ENCODE data around the gene IQGAP2.

The IQGAP2 gene

DNA sequence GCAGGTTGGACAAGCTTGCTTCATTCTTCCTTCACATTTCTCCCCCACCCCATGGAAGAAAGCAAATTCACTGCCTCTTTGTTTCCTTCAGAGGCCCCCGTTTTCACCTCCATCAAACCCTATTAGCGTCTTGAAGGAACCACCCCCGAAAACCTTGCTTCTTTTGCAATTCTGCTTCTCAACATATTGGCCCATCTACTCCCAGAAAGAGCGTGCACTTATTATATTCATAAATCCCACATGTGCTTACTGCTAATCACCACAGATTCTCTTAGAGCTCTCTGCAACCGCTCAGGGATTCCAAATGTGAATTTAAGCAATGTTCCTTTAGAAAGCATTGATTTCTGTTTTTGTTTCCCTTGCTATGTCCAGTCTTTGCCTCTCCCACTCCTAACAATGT, 219.0 kb downstream of the IQGAP2 start:
- DNase-seq = no peak

DNA sequence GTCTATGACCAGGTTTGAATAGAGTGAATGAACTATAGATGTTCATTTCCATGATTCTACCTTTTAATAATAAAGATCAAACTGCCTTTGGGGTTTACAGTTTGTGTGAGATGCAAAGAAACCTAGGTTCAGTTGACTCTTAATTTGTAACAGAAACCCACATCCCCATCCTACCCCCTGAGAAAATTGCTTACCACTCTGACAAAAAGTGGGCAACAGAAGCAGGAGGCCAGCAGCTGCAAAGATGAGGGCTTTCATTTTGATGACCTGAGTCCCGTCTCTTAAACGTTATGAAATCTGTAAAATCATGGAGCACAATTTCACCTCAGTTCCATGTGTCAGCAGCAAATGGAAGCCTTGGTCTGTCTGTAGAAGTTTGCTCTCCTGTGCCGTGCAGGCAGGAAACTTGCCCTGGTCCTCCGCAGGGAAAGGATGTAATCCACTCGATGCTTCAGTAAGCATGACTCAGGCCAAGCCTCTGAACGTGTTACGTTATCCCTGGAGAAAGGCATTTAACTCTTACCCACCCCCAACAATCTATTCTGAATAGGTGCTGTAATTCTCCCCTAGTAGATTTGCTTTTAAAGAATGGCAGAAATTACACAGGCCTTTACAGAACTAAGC, 220.0 kb downstream of the IQGAP2 start, which contains the start of gene F2RL2:
Gene F2RL2, minus strand, starts transcription at position 431 of the 624 bp plus-strand sequence. Its CDS starts 173 bp downstream, at position 258.
- no peak for DNase-seq

DNA sequence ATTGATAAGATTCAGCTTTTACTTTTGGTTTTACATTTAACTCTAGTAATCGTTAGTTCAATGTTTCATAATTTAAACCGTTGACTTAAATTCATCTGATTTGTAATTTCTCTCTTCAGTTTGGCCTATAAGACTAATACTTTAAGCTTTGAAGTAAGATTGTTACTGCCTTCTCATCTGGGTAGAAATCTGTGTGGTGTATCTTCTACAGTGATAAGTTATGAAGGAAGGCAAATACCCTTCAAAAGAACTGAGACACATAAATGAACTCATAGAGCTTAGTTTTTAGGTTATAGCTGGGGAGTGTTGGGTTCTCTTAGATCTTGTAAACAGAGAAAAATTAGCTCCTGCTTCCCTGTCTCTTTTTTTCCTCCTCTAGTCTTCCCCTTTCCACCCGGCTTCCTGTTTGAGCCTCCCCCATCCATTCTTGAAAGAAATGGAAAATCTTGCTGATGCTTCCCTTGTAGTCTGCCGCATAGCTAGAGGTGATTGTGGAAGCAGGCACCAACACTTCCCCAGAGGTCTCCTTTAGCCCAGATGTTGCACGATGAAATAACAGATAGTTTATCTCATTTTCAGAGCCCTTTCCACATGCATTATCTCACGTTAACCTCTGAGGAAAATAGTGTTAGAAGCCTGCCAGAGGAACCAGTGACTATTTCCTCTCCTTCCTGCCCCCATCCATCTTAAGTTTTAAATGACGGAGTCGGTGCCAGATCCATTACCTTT, 222.2 kb downstream of the IQGAP2 start:
- no peak for DNase-seq

DNA sequence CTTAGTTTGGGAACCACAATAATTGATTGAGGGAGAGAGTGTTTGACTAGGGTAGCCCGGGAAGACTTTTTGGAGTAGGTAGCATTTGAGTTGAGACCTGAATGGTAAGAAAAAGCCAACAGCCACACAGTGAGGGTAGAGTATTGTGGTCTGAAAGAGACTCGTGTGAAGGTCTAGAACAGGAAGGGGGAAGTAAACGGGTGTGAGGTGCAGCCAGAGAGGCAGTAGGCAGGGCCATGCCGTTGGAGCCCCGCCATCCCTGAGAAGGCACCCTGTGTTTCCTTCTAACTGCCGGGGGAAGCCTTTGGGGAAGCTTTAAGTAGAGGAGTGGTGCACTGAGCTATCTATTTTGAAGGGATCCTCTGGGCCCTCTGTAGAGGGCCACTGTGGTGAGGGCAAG, 223.7 kb downstream of the IQGAP2 start:
- no peak for DNase-seq

DNA sequence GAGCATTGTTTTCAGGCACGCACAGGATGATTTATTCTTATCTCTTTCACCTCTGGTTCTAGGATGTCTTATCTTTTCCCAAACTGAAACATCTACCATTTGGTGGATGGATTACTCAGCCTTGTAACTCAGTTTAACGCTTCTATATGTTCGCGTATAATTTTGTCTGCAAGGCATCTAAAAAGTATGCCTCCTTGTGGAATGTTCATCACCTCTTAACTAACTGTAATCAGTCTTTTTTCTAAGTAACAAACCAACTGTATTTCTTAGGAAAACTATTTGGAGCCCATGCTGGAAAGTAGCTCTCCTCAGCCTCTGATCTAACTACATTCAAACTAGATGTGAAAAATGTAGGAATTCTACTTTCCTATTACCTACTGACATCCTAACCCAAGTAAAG, 231.6 kb downstream of the IQGAP2 start:
- no peak for DNase-seq

DNA sequence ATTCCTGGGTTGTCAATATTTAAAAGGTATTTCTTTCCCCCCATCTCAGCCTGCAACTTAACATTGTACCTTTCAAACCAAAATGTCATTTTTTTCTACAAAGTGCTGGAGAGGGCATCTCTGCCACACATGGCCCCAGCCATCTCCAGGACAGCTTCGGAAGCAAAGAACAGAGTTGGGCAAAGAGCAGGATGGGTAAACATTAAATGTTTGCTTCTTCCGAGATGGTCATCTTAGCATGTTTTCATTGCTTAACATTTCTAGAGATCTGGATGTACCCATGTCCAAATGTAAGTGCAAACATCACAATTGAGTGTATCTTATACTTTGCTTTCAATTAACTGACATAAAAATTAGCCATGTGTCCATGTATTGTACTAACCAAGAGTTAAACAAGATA, 234.4 kb downstream of the IQGAP2 start:
- DNase-seq = no peak

DNA sequence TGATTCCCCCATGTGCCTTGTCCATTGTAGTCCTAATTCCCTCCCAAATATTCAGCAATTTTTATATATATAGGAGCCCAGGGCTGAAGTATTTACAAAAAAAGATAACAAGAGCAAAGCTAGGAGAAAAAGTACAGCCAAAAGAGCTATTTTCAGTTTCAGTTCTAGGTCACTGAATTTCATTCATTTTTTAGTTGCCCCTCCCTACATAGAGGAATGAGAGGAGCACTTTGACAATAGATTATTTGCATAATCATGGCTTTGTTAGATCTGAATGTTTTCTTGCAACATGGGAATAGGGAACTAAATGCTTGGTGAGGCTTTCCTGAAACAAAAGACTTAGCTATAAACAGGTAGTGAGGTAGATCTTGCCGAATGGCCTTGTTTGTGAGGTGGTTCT, 235.4 kb downstream of the IQGAP2 start:
- DNase-seq = no peak

DNA sequence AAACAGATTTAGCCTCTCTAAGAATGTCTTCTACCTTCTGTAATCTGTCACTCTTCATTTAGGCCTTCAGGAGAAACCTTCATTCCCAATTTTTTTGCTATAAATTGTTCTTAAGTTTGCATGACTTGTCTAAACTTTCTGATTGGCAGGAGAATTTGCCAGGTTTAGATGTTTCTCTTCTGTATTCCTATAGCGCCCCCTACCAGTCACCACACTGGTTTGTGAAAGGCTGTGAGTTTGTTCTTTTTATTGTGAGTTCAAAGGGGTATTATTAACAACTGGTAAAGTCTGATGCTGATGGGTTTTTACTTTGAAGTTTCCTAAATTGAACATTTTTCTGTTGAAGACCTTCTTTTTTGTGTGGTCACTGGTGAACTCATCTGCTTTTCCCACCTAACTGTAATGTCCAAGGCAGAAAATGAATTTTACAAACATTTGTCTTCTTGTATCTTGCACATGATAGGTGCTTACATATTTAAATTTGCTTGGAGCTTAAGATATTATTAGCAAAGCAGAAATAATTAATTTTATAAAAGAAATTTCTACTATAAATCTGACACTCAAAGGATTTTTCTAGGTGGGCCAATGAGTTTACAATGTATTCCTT, 238.5 kb downstream of the IQGAP2 start:
- DNase-seq = peak; percentile 71 to 74

DNA sequence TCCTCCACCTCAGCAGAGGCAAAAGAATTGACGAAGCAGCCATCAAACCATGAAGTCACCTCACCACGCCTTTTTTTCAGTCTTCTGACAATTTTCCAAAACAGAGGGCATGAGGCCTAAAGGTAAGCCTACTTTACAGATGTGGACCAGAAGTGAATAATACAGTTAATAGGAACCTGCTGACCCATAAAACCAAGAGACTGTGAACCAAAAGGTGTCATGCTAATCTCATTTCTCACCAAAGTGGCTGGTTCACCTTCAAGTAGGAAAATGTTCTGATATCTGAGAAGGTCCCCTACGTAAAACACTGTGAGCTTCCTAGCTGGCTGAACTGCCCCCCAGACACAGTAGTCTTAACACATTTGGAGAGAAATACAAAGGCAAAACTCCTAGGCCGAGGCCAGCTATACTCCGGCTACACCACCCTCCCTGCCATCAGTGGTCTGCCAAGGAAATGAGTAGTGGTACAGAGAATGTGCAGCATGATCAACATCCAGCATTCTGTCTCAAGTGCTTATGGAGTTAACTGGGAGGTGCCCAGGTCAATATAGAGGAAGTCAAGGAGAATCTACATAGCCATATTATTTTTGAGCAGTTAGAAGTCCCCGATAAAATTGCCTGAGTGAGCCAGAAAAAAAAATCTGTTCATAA, 239.4 kb downstream of the IQGAP2 start:
- no peak for DNase-seq

DNA sequence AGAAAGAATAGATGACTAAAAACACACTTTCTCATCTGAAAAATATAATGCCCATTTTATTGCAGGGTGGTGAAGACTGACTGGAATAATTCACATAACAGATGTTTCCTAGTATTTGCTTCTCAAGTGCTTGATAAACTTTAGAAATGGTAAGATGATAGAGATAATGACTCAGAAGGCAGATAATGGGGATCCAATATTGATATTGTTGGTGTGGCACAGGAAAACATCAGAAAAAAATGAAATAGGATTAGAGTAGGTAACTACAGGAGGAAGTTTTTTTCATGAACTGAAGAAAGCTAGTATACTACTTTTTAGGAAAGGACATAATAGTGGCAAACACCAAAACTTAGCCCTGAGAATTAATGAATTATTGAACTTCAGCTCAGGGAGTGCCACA, 240.3 kb downstream of the IQGAP2 start:
- DNase-seq = no peak

DNA sequence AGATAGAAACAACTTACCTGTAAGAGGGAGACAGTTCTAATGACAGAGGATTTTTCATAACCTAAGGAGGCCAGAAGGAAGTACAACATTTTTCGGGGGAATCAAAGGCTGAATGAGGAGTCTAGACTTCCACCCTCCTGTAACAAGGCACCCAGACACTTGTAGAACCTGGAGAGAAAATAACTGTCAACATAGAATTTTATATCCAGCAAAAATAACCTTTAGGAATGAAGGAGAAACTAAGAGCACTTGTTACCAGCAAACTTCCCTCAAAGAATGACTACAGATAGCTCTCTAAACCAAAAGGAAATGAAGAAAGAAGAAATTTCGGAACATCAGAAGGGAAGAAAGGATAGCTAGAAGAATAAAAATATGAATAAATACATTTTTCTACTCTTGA, 246.1 kb downstream of the IQGAP2 start:
- no peak for DNase-seq

DNA sequence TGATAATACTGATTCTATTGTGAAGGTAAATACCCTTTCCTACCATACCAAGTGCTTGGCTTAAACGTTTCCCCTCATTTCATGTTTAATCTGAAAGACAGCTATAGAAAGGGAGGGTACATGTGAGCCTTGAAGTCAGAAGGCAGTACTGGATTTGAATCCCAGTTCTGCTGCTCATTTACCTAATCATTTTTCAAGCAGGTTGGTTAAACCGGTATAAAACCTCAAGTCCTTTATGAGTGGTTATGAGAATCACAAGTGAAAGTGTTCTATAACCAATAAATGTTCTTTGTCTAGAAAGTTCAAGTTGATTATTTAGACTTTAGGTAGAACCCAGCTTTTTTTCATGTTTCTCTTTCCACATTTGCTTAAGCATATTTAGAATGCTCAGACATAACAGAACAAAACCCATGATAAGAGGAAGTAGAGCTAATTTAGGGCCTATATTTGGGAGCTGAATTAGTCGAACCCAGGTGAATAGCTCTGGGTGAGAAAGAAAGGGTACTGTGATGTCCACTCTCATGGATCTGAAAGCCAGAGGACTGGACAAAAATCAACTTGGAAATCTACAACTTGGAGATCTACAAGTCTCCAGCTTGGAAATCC, 249.8 kb downstream of the IQGAP2 start:
- DNase-seq = no peak

DNA sequence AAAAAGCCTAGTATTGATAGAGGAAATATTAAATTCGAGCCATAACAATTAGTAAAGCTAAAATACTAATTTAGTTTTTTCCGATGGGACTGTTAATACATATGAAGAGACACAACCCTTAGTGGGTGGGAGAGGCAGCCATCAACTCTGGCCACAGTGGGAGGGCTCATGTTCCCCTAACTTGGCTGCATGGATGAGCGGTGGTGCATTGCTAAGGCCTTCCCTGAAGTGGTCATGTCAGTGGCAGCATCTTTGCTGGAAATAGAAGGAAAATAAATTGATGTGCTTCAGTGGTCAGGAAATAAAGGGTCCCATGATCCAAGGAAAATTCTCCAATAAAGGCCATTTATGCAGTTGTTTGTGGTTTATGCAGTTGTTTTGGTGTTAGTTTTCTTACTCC, 254.0 kb downstream of the IQGAP2 start:
- no peak for DNase-seq

DNA sequence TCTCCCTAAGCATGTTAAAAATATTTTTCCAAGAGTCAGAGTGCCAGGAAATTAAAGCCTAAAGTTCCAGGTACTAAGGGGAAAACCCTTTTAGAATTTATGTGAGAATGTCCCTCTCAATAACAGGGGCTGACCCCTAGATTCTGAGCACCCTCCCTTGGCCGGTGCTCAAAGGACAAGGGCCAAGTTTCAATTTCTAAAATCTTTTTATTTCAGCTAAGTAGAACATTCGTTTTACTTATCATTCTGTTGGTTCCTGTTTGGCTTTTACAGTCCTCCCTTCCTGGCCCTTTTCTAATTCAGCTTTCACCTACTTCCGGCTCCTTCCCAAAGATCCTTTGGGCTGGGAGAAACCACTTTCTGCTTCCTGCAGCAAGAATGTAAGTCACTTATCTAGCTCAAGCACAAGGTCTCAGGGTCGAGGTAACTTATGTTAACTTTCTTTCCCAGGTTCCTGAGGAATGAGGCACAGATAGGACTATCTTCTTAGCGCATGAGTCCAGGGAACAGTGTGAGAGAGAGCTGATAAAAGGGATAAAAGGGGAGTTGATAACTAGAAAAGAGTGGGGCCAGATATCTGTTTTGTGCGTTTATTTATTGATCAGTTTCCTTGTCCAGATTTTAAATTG, 254.7 kb downstream of the IQGAP2 start:
- DNase-seq = no peak

DNA sequence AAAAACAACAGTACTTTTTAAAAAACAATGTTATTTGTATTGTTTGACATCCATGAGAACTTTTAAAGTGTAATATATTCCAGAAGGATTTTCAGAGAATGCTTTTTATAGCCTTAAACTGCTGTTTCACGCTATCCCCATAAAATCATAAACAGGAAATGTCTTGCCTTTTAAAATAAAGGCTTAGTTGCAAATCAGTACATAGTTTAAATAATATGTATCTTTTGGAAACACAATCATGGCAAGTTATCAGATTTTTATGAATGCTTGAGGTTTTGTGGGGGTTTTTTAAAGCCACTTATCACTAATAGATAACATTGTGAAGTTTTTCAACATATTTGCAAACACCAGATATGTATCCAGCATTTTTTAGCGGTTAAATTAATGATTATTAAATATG, 257.3 kb downstream of the IQGAP2 start:
- DNase-seq = no peak

DNA sequence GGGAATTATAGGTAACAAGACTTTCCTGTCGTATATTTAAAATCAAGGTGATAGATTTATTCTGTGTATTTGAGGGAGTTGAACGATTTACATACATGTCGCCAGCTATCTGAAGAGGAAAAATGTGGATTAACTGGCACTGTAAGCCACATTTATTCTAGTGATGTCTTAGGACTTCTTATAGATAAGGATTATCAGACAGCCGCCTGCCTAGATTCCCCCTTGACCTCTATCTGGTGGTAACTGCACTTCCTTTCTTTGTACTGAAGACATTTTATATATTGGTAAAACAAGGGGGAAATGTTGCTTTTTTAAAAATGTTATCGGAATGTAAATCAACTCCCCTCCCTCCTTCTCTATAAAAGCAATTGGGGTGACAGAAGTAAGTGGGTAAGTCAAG, 259.4 kb downstream of the IQGAP2 start:
- no peak for DNase-seq

DNA sequence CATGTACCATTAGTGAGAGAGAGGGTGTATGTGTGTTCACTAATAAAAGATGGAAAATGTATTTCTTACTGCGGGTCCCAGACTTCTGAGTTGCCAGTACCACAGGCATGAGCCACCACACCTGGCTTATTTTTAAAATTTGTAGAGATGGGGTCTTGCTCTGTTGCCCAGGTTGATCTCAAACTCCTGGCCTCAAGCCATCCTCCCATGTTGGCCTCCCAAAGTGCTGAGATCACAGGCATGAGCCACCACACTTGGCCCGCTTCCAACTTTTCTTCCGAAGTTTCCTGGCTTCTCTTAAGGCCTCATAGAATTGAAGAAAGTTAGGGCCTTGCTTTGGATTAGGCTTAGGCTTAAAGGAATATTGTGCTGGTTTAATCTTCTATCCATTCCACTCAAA, 260.5 kb downstream of the IQGAP2 start:
- DNase-seq = no peak

DNA sequence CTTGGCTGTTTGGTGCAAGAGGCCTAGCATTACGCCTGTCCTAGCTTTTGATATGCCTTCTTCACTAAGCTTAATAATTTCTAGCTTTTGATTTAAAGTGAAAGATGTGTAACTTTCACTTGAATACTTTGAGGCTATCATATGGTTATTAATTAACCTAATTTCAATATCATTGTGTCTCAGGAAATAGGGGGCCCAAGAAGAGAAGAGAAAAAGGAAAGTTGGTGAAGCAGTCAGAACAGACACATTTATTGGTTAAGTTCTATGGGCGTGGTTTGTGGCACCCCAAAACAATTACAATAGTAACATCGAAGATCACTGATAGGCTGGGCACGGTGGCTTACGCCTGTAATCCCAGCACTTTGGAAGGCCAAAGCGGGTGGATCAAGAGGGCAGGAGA, 261.0 kb downstream of the IQGAP2 start:
- no peak for DNase-seq

DNA sequence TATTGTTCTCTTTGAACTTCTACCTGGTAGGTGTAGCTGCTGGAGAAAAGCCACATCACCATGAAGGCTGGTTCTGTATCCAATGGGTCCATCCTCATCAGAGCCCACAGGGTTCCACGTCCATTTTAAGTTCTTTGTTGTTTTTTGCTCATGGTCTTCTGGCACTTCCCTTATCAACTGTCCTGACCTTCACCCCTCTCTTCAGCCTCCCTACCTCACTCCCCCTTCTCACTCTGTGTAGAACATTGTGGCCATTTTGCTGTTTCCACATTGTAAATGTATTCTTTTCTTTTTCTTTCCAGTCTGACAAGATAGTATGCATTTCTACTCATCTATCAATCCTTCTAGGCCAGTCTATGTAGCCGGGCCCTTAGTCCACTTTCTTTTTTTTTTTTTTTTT, 264.4 kb downstream of the IQGAP2 start:
- DNase-seq = no peak

DNA sequence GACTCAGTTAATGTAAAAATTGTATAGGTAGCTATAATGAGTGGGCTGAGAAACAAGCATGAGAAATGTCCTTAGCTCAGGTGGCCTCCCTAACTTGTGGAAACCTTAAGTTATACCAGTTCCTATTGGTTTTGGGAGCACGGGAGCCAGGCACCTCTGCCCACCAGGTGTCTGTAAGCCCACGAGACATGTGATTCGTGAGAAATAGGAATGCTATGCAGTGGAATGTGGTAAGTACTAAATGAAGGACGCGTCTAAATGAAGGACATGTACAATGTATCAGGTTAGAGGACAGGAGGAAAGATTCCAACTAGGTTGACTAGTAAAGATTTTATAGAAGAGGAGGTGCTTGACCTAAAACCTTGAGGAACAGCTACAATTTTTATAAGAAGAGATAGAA, 266.2 kb downstream of the IQGAP2 start:
- DNase-seq = no peak

DNA sequence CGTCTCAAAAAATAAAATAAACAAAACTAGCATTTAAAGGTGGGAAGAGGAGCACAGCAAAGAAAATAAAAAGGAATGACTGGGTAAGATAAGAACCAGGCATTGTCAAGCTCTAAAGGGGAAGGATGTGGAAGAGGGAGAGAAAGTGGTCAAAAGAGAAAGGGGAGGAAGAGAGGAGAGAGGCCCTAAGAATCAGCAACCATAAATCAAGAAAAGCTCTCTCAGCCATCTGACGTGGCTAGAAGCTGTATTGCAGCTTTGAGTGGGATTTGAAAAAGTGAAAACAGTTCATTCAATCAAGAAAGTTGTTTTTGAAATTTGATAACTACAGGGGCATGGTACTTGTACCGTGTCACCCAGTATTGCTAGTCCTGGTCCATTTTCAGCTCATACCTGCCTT, 267.4 kb downstream of the IQGAP2 start:
- DNase-seq = no peak

DNA sequence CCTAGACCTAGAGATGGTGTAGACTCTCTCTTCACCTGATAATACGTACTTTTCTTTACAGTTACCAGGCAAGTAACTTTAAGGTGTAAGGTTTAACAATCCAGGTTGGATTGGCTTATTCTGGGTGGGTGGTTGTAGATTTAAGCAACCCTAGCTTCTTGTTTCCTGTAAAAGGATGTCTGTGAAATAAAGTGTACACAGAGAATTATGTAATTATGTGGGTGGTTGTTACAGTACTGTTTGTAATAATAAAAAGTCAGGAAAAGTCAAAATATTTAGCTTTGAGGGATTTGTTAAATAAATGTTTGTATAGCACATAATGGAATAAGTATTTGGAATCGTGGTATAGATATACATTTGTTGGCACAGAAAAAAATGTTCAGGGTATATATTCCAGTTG, 269.2 kb downstream of the IQGAP2 start:
- DNase-seq = no peak

DNA sequence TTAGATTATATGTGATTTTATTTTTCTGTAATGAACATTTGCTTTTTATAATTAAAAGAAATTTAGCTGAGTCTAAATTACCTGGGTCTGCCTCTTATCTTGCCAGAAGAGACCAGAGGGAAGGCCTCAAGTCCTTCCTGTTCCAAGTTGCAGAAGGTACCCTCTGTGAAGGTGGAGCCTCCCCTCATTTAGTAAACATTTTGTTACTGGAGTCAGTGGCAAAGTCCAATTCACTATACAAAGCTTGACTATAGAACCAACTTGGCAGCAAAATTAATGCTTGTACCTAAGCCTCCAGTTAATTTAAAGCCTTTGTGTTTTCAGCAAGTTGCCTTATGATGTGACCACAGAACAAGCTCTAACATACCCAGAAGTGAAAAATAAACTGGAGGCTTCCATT, 270.0 kb downstream of the IQGAP2 start:
- DNase-seq = no peak
